Measurements from ENCODE around the gene SLC34A1.

Gene SLC34A1

DNA sequence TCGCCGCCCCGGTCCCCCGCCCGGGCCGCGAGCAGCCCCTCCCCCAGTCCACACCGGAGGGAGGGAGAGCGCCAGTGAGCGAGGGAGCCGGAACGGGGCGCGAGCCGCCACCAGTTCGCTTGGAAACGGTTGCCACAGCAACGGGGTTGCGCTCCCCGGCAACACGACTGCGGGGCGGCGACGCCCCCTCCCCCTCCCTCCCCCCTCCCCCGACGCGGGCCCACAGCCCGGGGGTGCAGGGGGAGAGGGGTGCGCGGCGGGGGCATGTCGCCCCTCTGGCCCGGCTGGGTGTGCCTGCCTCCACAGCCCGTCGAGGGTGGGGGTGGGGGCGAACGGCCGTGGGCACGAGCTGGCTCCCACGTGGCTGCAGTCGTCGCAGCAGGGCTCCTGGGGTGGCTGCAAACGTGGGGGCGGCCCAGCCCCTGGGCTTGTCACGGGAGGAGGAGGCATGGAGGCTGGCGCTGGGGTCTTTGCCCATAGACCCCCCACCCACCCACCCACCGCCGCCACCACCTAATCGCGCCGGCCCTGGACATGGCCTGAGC, 62.9 kb downstream of the SLC34A1 start:
- DNase-seq = peak; percentile 63

DNA sequence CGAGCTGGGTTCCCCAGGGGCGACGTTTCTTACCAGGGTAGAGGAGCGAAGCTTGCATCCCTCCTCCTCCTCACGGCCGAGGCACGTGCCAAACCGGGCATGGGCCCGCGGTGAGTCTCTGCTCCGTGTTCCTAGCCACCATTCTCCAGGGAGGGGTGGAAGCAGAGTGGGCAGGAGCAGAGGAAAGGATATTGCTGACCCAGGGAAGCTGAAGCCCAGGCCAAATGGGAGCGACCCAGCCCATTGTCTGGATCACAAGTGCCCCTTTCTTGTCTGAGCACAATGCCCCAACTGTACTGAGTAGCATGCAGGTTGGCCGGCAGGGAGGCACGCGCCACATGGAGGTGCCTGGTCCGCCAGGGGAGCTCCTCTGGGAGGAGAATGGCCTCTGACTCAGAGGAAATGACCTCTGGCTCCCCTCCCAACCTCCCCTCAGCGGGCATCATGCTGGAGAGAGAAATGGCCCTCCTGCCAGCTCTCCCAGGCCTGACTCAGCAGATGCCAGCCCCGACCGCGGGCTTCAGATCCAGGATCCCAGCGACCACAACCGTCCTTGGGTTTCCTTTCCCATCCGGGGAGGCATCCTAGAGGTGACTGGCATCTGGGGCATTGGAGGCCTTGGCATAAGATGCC, 63.5 kb downstream of the SLC34A1 start:
- DNase-seq = no peak
